Chondrocyte (in vitro differentiated cells): ENCODE data around the gene COPZ2. TPM values are rescaled to one million over a fixed set of nuclear protein-coding genes. Genes with fewer than 3 reads are reported as not detected.

Source experiments
- DNase-seq: peaks from one replicate; pipeline ENCODE4 v3.0.0; 2021; ENCODE audit warnings: mixed read lengths, low spot score
- H3K27ac Mint-ChIP-seq: one replicate; pipeline ENCODE4 v1.8.0; 2021; ENCODE audit warnings: mild to moderate bottlenecking, moderate library complexity, mixed read lengths; ENCODE audit not compliant: unreplicated experiment
- H3K27me3 Mint-ChIP-seq: 2 replicates; pipeline ENCODE4 v1.8.0; 2021; ENCODE audit warnings: low read depth, mixed read lengths
- H3K36me3 Mint-ChIP-seq: 2 replicates; pipeline ENCODE4 v1.8.0; 2021; ENCODE audit warnings: low read depth, mixed read lengths
- H3K4me1 Mint-ChIP-seq: 2 replicates; pipeline ENCODE4 v1.8.0; 2021; ENCODE audit warnings: low read depth, mild to moderate bottlenecking, mixed read lengths
- H3K4me3 Mint-ChIP-seq: one replicate; pipeline ENCODE4 v1.8.0; 2021; ENCODE audit warnings: mild to moderate bottlenecking, moderate library complexity, mixed read lengths; ENCODE audit not compliant: unreplicated experiment
- H3K9me3 Mint-ChIP-seq: 2 replicates; pipeline ENCODE4 v1.8.0; 2021; ENCODE audit warnings: low read depth, mixed read lengths
- CTCF ChIP-seq: fragments of 200-600 bp; sonication (generic); IDR thresholded peaks from 2 replicates; pipeline ENCODE4 v1.5.0; 2021; ENCODE audit warnings: antibody characterized with exemption, mild to moderate bottlenecking, moderate library complexity
- total RNA-seq: library from RNA; stranded (reverse); gene quantifications from 3 replicates; pipeline ENCODE4 v1.2.1, GENCODE V29; 2021

The COPZ2 gene
- total RNA-seq, 1 donor from 2014 or later = 219 TPM

DNA sequence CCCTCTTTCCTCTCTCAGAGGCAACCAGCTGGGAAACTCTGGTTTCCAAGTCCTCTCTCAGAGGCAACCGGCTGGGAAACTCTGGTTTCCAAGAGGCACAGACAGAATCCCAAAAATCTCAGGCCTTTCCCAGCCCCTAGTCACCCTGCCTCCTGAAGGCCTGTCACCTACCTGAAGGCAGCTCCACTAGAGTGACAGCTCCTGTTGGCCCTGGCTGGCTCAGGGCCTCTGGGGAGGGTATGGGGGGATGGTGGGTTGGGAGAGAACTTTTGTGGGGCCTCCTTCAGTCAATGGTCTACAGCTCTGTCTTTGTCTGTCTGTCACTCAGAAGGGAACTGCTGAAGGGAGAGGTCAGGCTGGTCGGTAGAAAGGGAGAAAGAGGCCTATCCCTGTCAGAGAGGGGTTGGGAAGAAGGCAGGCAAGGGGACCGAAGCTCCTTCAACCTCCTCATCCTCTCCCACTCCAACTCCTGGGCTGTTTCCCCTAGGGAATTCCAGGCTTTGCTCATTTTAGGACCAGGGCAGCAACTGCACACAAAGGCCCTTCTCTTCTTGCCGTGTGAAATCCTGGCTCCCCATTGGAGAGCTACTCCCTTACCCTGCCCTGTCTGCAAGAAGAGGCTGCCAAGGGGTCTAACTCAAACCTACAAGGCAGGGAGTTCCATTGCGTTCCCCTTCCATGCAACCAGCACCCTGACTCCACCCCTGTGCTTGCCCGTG lies 23.6 kb downstream of the COPZ2 start:
- Mint-ChIP-seq H3K9me3 (no peaks in the 10 kb centered on the region), H3K27me3 (peaks cover 6% of the 10 kb centered on the region), H3K36me3 (no peaks in the 10 kb centered on the region), H3K4me1 (peaks cover 19% of the 10 kb centered on the region), H3K27ac (peak overlapping the region; percentile 11), H3K4me3 (no peak overlapping the region)
- TF ChIP-seq CTCF = no peak
- no peak for DNase-seq

DNA sequence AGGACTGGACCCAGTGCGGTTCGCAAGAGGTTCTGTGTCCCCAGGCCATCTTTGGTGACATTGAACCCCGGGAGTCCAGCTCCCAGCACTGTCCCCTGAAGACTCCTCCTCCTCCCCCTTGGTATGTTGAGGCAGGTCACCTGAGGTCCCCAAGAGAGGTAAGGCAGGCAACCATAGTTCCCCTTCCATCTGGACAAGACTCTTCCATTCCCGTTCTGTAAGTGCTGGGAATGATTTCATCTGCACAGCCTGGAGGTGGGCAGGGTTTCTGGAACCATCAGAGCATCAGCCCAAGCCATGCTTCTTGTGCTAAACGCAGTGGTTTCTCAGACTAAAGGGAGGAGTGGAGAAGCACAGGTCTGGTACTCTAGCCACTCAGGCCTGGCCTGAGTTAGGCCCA lies 24.9 kb downstream of the COPZ2 start:
- TF ChIP-seq CTCF = no peak
- no peak for DNase-seq
- Mint-ChIP-seq H3K27me3 (peaks cover 6% of the 10 kb centered on the region), H3K27ac (no peak overlapping the region), H3K36me3 (no peaks in the 10 kb centered on the region), H3K4me3 (peak overlapping the region; percentile 61), H3K4me1 (peaks cover 17% of the 10 kb centered on the region), H3K9me3 (no peaks in the 10 kb centered on the region)

GRCh38 chr17:48012151-48012520 lies 25.5 kb downstream of the COPZ2 start:
- TF ChIP-seq CTCF = no peak
- DNase-seq = no peak
- no peak overlapping the region for H3K27ac Mint-ChIP-seq
- peak overlapping the region; percentile 72 for H3K4me3 Mint-ChIP-seq
- peaks cover 14% of the 10 kb centered on the region for H3K4me1 Mint-ChIP-seq
- H3K27me3 Mint-ChIP-seq = peaks cover 6% of the 10 kb centered on the region
- H3K36me3 Mint-ChIP-seq = no peaks in the 10 kb centered on the region
- no peaks in the 10 kb centered on the region for H3K9me3 Mint-ChIP-seq

- peaks cover 6% of the 10 kb centered on the region for H3K27me3 Mint-ChIP-seq
- DNase-seq = no peak
- TF ChIP-seq CTCF = peak; percentile 75
- no peaks in the 10 kb centered on the region for H3K36me3 Mint-ChIP-seq
- H3K9me3 Mint-ChIP-seq = no peaks in the 10 kb centered on the region
- peak overlapping the region; percentile 38 for H3K27ac Mint-ChIP-seq
- H3K4me1 Mint-ChIP-seq = peaks cover 14% of the 10 kb centered on the region
- H3K4me3 Mint-ChIP-seq = peak overlapping the region; percentile 72
Measured at GRCh38 chr17:48011405-48012150, 26.0 kb downstream of the COPZ2 start.

DNA sequence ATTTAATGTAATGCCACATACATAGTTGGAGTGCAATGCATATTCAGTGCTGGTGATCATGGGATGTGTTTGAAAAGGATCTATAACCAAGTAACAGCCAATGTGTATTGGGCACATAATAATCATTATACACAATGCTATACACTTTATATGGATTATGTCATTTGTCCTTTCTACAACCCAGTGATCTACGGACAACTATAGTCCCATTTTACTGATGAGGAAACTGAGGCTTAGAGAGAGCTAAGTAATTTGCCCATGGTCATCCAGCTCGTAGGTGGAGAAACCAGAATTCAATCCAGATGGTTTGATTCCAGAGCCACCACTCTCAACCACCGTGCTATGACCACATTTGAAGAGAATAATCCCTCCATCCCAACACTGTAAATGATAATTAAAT lies 27.4 kb downstream of the COPZ2 start:
- peaks cover 17% of the 10 kb centered on the region for H3K4me1 Mint-ChIP-seq
- H3K27me3 Mint-ChIP-seq = peaks cover 6% of the 10 kb centered on the region
- H3K27ac Mint-ChIP-seq = no peak overlapping the region
- H3K36me3 Mint-ChIP-seq = no peaks in the 10 kb centered on the region
- H3K4me3 Mint-ChIP-seq = no peak overlapping the region
- DNase-seq = no peak
- no peaks in the 10 kb centered on the region for H3K9me3 Mint-ChIP-seq
- no peak for TF ChIP-seq CTCF
